ENCODE data around the gene HDAC4.
A peak's percentile ranks its signal among the peaks of the same experiment; 100 is the strongest.

The HDAC4 gene

DNA sequence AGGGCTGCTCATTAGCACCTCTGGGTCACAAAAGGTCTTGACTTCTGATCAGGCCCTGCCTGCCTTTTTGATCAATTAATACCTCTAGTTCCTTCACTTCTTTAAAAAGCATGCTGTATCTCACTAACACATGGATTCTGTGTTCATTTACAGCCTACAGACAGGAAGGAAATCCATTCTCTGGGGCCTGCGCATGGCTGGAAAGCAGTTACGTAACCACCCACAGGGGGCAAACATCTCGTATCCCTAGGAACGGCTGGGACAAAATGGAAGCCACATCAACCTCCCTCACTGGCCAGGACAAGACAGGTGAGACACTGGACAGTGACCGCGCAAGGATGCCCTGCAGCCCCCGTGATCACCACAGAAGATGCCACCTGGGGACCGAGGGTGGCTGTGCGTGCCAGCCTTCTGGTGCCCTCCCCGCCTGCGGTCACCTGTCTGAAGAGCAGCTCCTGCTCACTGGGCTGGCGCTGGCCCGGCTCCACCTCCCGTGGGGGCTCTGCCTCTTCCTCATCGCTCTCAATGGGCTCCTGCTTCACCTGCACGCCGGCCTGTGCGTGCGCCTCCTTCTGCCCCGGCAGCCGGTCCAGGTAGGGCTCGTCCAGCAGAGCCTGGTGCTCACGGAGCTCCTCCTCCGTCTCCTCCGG lies 286.1 kb downstream of the HDAC4 start:
- DNase-seq = no peak
- no peak overlapping the region for H3K27ac ChIP-seq
- TF ChIP-seq, protein P1, sequence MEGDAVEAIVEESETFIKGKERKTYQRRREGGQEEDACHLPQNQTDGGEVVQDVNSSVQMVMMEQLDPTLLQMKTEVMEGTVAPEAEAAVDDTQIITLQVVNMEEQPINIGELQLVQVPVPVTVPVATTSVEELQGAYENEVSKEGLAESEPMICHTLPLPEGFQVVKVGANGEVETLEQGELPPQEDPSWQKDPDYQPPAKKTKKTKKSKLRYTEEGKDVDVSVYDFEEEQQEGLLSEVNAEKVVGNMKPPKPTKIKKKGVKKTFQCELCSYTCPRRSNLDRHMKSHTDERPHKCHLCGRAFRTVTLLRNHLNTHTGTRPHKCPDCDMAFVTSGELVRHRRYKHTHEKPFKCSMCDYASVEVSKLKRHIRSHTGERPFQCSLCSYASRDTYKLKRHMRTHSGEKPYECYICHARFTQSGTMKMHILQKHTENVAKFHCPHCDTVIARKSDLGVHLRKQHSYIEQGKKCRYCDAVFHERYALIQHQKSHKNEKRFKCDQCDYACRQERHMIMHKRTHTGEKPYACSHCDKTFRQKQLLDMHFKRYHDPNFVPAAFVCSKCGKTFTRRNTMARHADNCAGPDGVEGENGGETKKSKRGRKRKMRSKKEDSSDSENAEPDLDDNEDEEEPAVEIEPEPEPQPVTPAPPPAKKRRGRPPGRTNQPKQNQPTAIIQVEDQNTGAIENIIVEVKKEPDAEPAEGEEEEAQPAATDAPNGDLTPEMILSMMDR (IDR thresholded peaks at IDR 0.05; ENCODE audit: low read depth, low read length, missing control alignments) = peak; percentile 10
- H3K4me3 ChIP-seq (ENCODE audit: low read depth, low read length) = no peak overlapping the region
- H3K36me3 ChIP-seq (replicated peaks) = no peaks in the 10 kb centered on the region
- no peaks in the 10 kb centered on the region for H3K27me3 ChIP-seq (replicated peaks)
- in situ Hi-C loops (cut with HindIII; ENCODE audit: low pct_ligation_motif_present, low sequenced_read_pairs) = no loop called here

DNA sequence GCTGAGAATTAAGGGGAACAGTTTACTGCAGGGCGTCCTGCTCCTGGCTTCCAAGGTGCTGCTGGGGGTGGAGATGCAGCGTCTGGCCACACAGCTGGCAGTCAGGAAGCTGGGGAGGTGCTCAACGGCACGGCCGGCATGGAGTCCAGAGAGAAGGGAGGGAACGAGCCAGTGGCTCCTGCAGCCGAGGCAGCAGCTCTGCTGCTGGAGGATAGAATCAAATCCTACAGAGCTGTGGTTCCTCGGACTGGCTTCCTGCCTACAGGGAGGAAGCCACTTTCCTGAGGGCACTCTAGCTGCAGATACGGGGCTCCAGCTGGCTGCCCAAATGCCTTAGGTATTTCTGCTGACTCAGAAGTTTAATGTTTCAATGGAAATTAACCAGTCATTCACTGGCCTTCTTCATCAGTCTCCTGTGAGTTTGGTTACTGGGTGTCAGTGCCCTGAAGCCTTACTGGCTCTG lies 286.7 kb downstream of the HDAC4 start:
- TF ChIP-seq, protein P1 (IDR thresholded peaks at IDR 0.05; ENCODE audit: low read depth, low read length, missing control alignments) = no peak
- no peaks in the 10 kb centered on the region for H3K36me3 ChIP-seq (replicated peaks)
- no peaks in the 10 kb centered on the region for H3K27me3 ChIP-seq (replicated peaks)
- no peak overlapping the region for H3K4me3 ChIP-seq (ENCODE audit: low read depth, low read length)
- DNase-seq = no peak
- no peak overlapping the region for H3K27ac ChIP-seq
- in situ Hi-C loops (cut with HindIII; ENCODE audit: low pct_ligation_motif_present, low sequenced_read_pairs) = no loop called here

DNA sequence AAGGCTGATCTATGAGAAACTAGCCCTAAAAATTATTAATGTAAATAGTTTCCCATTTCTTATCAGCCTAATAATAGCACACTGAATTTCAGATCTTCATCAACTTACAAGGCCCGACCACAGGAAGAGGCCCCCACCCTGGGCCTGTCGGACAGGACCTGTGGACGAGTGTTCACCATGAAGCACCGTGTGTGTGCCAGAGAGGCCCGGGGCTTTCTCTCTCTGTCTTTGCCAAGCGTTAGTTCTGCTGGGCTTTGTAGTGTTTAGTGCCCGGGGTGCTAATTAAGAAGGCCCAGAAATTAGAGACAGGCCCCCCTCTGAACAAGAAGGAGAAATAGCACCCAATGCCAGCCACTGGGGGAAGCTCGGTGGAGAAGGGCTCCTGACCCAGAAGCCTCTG lies 287.2 kb downstream of the HDAC4 start:
- no peak overlapping the region for H3K4me3 ChIP-seq (ENCODE audit: low read depth, low read length)
- in situ Hi-C loops (cut with HindIII; ENCODE audit: low pct_ligation_motif_present, low sequenced_read_pairs) = no loop called here
- TF ChIP-seq, protein P1 (IDR thresholded peaks at IDR 0.05; ENCODE audit: low read depth, low read length, missing control alignments) = no peak
- no peaks in the 10 kb centered on the region for H3K36me3 ChIP-seq (replicated peaks)
- no peaks in the 10 kb centered on the region for H3K27me3 ChIP-seq (replicated peaks)
- DNase-seq = no peak
- H3K27ac ChIP-seq = no peak overlapping the region

DNA sequence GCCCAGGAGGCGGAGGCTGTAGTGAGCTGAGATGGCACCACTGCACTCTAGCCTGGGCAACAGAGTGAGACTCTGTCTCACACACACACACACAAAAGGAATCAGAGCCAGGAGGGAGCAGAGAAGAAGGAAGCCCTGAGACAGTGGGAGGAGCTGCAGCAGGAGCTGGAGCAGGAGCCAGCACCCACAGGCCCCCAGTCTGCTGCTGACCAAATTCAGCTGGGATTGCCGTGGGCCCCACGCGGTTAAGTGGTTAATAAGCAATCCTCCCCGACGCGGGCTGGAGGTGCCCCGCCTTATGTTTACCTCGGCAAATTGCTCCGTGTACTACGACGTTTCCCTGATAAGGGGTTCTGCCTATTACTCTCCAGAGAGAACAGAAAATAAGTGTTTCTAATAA lies 287.6 kb downstream of the HDAC4 start:
- Histone ChIP-seq H3K36me3 (replicated peaks) (no peaks in the 10 kb centered on the region), H3K27me3 (replicated peaks) (no peaks in the 10 kb centered on the region), H3K4me3 (ENCODE audit: low read depth, low read length) (no peak overlapping the region), H3K27ac (no peak overlapping the region)
- TF ChIP-seq, protein P1 (IDR thresholded peaks at IDR 0.05; ENCODE audit: low read depth, low read length, missing control alignments) = no peak
- DNase-seq = no peak
- in situ Hi-C loops (cut with HindIII; ENCODE audit: low pct_ligation_motif_present, low sequenced_read_pairs) = no loop called here

DNA sequence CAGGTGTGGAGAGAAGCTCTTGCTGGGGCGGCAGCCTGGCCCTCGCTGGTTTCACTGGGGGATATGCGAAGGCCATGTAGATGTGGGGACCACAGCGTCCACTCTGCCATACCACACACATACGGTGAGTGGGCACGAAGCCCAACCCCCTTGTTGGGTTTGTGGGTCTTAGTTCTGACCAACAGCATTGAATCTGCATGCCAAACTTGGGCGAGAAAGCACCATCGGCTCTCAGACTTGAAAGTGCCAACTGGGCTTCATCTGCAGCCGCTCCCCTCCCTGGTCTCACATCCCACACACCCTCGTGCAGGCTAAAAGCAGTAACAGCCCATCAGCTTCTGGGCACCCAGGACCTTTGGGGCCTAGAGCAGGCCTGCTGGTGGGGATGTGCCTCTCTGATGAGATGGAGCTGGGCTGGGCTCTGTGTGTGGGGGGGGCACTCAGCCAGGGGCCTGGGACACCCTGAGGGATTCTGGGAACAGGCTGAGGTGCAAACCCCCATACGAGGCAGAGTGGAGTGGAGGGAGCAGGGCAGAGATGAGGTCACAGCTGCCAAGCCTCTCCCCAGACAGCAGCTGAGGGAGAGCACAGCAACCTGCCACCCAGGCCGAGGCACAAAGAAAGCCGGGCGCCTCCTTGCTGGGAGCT lies 288.6 kb downstream of the HDAC4 start:
- TF ChIP-seq, protein P1 (IDR thresholded peaks at IDR 0.05; ENCODE audit: low read depth, low read length, missing control alignments) = no peak
- H3K27ac ChIP-seq = no peak overlapping the region
- H3K4me3 ChIP-seq (ENCODE audit: low read depth, low read length) = no peak overlapping the region
- H3K27me3 ChIP-seq (replicated peaks) = no peaks in the 10 kb centered on the region
- no peak for DNase-seq
- H3K36me3 ChIP-seq (replicated peaks) = no peaks in the 10 kb centered on the region
- in situ Hi-C loops (cut with HindIII; ENCODE audit: low pct_ligation_motif_present, low sequenced_read_pairs) = no loop called here
